ENCODE results near the gene WASHC4.

Gene WASHC4

GRCh38 chr12:105212438-105212837, 104.9 kb downstream of the WASHC4 start:
- no peak for DNase-seq

- DNase-seq, result no peak
Measured at GRCh38 chr12:105214148-105214547, 106.6 kb downstream of the WASHC4 start.

GRCh38 chr12:105214670-105215375, 107.3 kb downstream of the WASHC4 start:
- no peak for DNase-seq

- no peak for DNase-seq
Measured at GRCh38 chr12:105218434-105218833, 110.9 kb downstream of the WASHC4 start.

Measured in CD4-positive, alpha-beta T cell treated with Interleukin-17A for 4 hours (primary cell).